K562 (cell line): Measurements from ENCODE around the gene GH2. TPM values are rescaled to one million over a fixed set of nuclear protein-coding genes. Genes with fewer than 3 reads are reported as not detected.

ENCODE experiments used
- CHD2 ChIP-seq: IDR thresholded peaks from 2 replicates; pipeline ENCODE4 v1.6.1; 2011; ENCODE audit warnings: low read depth, low read length
- DMBX1 ChIP-seq: fragments of 250-450 bp; sonication (Bioruptor Pico); IDR thresholded peaks from 2 replicates; pipeline ENCODE4 v1.8.0; 2022; ENCODE audit warnings: inconsistent platforms, mild to moderate bottlenecking, moderate library complexity, borderline replicate concordance
- NCOA2 ChIP-seq, 2 experiments: fragments of 450-650 bp; IDR thresholded peaks; 2 replicates each; pipeline ENCODE4 v1.6.1; 2018; ENCODE audit warnings: mild to moderate bottlenecking in 2 of 2, moderate library complexity in 1 of 2; ENCODE audit not compliant: partially characterized antibody in 2 of 2
- PHB ChIP-seq: fragments of 250-450 bp; sonication (Bioruptor Pico); IDR thresholded peaks from 2 replicates; pipeline ENCODE4 v1.5.0; 2021
- POLR2AphosphoS2 ChIP-seq: IDR thresholded peaks from 2 replicates; pipeline ENCODE4 v1.6.1; 2012; ENCODE audit warnings: low read length, improper control_type of control experiment
- RB1 ChIP-seq: fragments of 450-650 bp; IDR thresholded peaks from 2 replicates; pipeline ENCODE4 v1.6.1; 2017; ENCODE audit warnings: low read depth, mild to moderate bottlenecking
- RBM34 ChIP-seq: fragments of 200-400 bp; formaldehyde crosslinking; IDR thresholded peaks from 2 replicates; pipeline ENCODE4 v1.6.1; 2018; ENCODE audit warnings: low read length, borderline replicate concordance; ENCODE audit not compliant: insufficient read depth
- TCFL5 ChIP-seq: fragments of 250-450 bp; sonication (Bioruptor Pico); conservative IDR thresholded peaks from 2 replicates; pipeline ENCODE4 v1.6.1; 2021; ENCODE audit warnings: mild to moderate bottlenecking, moderate library complexity, matching md5 sums
- ZNF121 ChIP-seq: sonication (generic); formaldehyde crosslinking; conservative IDR thresholded peaks from 2 replicates; pipeline ENCODE4 v1.8.0; 2022; ENCODE audit warnings: missing genetic modification reagents
- ZNF263 ChIP-seq: sonication (generic); formaldehyde crosslinking; IDR thresholded peaks from 2 replicates; pipeline ENCODE4 v1.8.0; 2022; ENCODE audit warnings: mild to moderate bottlenecking, missing genetic modification reagents, borderline replicate concordance
- polyA plus RNA-seq, 8 experiments: library from polyadenylated mRNA; depleted of rRNA in 4 of 8; stranded (reverse) in 5 of 8; unstranded in 3 of 8; fragments of >200 nt; fragmentation: Nextera tagmentation in 2 of 8; fragmentation: Illumina TruSeq in 1 of 8; extraction: Ambion mirVana in 2 of 8; extraction: Trizol in 1 of 8; gene quantifications; 2 replicates each; pipeline versions ENCODE4 v1.2.1 to v1.2.3, GENCODE V29; 2011 to 2014; ENCODE audit warnings: inconsistent platforms in 1 of 8, missing spikeins in 1 of 8
- total RNA-seq, 7 experiments: library from RNA; depleted of rRNA in 6 of 7; stranded (reverse); fragments of >200 nt in 6 of 7; fragmentation: Illumina TruSeq in 2 of 7; extraction: Trizol in 2 of 7; gene quantifications; 2 replicates each; pipeline versions ENCODE4 v1.2.1 to v1.2.3, GENCODE V29; 2011 to 2021; ENCODE audit warnings: low replicate concordance in 1 of 7
- TF ChIP-seq, protein P1 (sequence below): sonication (generic); formaldehyde crosslinking; IDR thresholded peaks from 2 replicates; pipeline ENCODE4 v1.8.0; 2022; ENCODE audit warnings: mild to moderate bottlenecking, missing genetic modification reagents
- TF ChIP-seq, protein P2 (sequence below): sonication (generic); formaldehyde crosslinking; IDR thresholded peaks from 2 replicates; pipeline ENCODE4 v1.8.0; 2022; ENCODE audit warnings: mild to moderate bottlenecking, missing genetic modification reagents, borderline replicate concordance
- TF ChIP-seq, protein P3 (sequence below): fragments of 450-650 bp; IDR thresholded peaks from 2 replicates; pipeline ENCODE4 v1.6.1; 2018; ENCODE audit not compliant: partially characterized antibody
- TF ChIP-seq, protein P4 (sequence below): sonication (generic); formaldehyde crosslinking; IDR thresholded peaks from 2 replicates; pipeline ENCODE4 v1.8.0; 2022; ENCODE audit warnings: mild to moderate bottlenecking, low read depth, missing genetic modification reagents

GH2 gene
- total and polyA plus RNA-seq, 9 of the 15 experiments (the other 6 are each of a cell fraction or from before 2014, with no cell fraction given), result not detected

DNA sequence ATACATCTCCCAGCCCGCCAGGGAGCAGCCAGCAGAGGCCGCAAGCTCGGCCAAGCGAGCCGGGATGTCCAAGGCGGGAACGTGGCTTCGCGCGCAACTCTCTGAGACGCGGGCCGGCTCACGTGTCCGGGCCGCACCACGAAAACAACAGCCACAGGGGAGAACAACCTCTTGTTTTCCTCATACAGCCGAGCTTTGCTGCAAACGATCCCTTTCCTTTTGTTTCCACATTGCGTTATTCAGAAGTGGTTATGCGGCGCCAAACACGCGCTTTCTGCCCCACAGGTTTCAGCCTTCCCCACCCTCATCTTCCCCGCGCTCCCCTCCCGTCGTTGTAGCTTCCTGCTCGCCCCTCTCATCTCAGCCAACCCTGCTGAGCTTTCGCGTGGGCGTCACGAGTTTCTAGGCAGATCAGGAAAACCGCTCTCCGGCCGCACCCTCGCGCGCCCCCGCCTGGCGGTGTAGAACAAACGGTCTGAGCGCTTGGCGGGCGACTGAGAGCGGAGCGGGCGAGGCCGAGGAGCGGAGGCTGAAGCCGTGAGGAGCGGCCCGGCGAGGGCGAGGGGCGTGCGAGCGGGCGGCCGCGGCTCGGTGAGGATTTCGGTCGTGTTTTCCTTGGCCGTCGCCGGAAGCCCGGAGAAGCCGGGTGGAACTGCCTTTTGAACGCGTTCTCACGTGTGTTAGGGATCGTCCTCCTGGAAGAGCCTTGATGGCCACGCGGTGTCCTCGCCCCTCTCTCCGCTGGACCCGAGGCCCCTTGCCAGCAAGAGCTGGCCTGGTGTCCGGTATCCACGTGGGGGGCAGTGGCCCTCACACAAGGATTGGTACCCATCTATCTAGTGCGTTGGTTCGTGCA is 32.7 kb downstream of the GH2 start (continued):
- TF ChIP-seq, protein P1, sequence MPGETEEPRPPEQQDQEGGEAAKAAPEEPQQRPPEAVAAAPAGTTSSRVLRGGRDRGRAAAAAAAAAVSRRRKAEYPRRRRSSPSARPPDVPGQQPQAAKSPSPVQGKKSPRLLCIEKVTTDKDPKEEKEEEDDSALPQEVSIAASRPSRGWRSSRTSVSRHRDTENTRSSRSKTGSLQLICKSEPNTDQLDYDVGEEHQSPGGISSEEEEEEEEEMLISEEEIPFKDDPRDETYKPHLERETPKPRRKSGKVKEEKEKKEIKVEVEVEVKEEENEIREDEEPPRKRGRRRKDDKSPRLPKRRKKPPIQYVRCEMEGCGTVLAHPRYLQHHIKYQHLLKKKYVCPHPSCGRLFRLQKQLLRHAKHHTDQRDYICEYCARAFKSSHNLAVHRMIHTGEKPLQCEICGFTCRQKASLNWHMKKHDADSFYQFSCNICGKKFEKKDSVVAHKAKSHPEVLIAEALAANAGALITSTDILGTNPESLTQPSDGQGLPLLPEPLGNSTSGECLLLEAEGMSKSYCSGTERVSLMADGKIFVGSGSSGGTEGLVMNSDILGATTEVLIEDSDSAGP (CRISPR knock-in tag), result 0 out of 2 replicates have a peak, but pooled peaks have one; percentile 32
- TF ChIP-seq, protein P2, sequence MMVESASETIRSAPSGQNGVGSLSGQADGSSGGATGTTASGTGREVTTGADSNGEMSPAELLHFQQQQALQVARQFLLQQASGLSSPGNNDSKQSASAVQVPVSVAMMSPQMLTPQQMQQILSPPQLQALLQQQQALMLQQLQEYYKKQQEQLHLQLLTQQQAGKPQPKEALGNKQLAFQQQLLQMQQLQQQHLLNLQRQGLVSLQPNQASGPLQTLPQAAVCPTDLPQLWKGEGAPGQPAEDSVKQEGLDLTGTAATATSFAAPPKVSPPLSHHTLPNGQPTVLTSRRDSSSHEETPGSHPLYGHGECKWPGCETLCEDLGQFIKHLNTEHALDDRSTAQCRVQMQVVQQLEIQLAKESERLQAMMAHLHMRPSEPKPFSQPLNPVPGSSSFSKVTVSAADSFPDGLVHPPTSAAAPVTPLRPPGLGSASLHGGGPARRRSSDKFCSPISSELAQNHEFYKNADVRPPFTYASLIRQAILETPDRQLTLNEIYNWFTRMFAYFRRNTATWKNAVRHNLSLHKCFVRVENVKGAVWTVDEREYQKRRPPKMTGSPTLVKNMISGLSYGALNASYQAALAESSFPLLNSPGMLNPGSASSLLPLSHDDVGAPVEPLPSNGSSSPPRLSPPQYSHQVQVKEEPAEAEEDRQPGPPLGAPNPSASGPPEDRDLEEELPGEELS (CRISPR knock-in tag), result peak; percentile 97
- TF ChIP-seq POLR2AphosphoS2, result no peak
- TF ChIP-seq PHB (CRISPR knock-in tag), result peak; percentile 91
- TF ChIP-seq NCOA2 (IDR thresholded peaks at IDR 0.05; ENCODE audit: partially characterized antibody in 2 of 2), result no peak
- peak; percentile 28; the same call in 1 of the 2 replicates for TF ChIP-seq ZNF121 (CRISPR knock-in tag)
- peak; percentile 94 for TF ChIP-seq DMBX1 (CRISPR knock-in tag)
- no peak for TF ChIP-seq RBM34
- TF ChIP-seq CHD2, result peak; percentile 87
- TF ChIP-seq, protein P3, sequence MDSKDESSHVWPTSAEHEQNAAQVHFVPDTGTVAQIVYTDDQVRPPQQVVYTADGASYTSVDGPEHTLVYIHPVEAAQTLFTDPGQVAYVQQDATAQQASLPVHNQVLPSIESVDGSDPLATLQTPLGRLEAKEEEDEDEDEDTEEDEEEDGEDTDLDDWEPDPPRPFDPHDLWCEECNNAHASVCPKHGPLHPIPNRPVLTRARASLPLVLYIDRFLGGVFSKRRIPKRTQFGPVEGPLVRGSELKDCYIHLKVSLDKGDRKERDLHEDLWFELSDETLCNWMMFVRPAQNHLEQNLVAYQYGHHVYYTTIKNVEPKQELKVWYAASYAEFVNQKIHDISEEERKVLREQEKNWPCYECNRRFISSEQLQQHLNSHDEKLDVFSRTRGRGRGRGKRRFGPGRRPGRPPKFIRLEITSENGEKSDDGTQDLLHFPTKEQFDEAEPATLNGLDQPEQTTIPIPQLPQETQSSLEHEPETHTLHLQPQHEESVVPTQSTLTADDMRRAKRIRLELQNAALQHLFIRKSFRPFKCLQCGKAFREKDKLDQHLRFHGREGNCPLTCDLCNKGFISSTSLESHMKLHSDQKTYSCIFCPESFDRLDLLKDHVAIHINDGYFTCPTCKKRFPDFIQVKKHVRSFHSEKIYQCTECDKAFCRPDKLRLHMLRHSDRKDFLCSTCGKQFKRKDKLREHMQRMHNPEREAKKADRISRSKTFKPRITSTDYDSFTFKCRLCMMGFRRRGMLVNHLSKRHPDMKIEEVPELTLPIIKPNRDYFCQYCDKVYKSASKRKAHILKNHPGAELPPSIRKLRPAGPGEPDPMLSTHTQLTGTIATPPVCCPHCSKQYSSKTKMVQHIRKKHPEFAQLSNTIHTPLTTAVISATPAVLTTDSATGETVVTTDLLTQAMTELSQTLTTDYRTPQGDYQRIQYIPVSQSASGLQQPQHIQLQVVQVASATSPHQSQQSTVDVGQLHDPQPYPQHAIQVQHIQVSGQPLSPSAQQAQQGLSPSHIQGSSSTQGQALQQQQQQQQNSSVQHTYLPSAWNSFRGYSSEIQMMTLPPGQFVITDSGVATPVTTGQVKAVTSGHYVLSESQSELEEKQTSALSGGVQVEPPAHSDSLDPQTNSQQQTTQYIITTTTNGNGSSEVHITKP, result peak; percentile 100
- TF ChIP-seq RB1, result peak; percentile 95
- TF ChIP-seq, protein P4, sequence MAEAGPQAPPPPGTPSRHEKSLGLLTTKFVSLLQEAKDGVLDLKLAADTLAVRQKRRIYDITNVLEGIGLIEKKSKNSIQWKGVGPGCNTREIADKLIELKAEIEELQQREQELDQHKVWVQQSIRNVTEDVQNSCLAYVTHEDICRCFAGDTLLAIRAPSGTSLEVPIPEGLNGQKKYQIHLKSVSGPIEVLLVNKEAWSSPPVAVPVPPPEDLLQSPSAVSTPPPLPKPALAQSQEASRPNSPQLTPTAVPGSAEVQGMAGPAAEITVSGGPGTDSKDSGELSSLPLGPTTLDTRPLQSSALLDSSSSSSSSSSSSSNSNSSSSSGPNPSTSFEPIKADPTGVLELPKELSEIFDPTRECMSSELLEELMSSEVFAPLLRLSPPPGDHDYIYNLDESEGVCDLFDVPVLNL (CRISPR knock-in tag), result peak; percentile 92
- TF ChIP-seq ZNF263 (CRISPR knock-in tag), result peak; percentile 75
- TF ChIP-seq TCFL5 (CRISPR knock-in tag), result no peak
